NT2/D1 (cell line): Measurements from ENCODE around the gene FAM20C.

Experiments used
- DNase-seq: peaks from one replicate; pipeline ENCODE4 v3.0.0-alpha.2; 2011; ENCODE audit warnings: low read depth, low spot score
- H3K27me3 ChIP-seq: 2 replicates; pipeline ENCODE4 v1.6.0; 2011; ENCODE audit warnings: mild to moderate bottlenecking; ENCODE audit not compliant: insufficient read length, insufficient read depth
- H3K36me3 ChIP-seq: 2 replicates; pipeline ENCODE4 v1.6.1; 2011; ENCODE audit warnings: mild to moderate bottlenecking, low read length, mixed read lengths; ENCODE audit not compliant: insufficient read depth, insufficient read length
- H3K4me1 ChIP-seq: 2 replicates; pipeline ENCODE4 v1.5.1; 2011; ENCODE audit not compliant: insufficient read depth, insufficient read length
- H3K4me3 ChIP-seq: 2 replicates; pipeline ENCODE4 v1.5.1; 2011; ENCODE audit warnings: low read depth; ENCODE audit not compliant: insufficient read length
- H3K9ac ChIP-seq: 2 replicates; pipeline ENCODE4 v1.6.0; 2011; ENCODE audit warnings: low read depth; ENCODE audit not compliant: insufficient read length
- H3K9me3 ChIP-seq: 2 replicates; pipeline ENCODE4 v1.5.1; 2011; ENCODE audit warnings: mild to moderate bottlenecking, low read length; ENCODE audit not compliant: insufficient read depth
- SUZ12 ChIP-seq: IDR thresholded peaks from 2 replicates; pipeline ENCODE4 v1.6.1; 2011; ENCODE audit not compliant: insufficient read length, insufficient read depth; ENCODE audit errors: extremely low read depth
- YY1 ChIP-seq: IDR thresholded peaks from 2 replicates; pipeline ENCODE4 v1.6.1; 2011; ENCODE audit not compliant: insufficient read length, insufficient read depth
- ZNF274 ChIP-seq: IDR thresholded peaks from 2 replicates; pipeline ENCODE4 v1.6.1; 2011; ENCODE audit warnings: mild to moderate bottlenecking, low read depth, low read length

Gene FAM20C

DNA sequence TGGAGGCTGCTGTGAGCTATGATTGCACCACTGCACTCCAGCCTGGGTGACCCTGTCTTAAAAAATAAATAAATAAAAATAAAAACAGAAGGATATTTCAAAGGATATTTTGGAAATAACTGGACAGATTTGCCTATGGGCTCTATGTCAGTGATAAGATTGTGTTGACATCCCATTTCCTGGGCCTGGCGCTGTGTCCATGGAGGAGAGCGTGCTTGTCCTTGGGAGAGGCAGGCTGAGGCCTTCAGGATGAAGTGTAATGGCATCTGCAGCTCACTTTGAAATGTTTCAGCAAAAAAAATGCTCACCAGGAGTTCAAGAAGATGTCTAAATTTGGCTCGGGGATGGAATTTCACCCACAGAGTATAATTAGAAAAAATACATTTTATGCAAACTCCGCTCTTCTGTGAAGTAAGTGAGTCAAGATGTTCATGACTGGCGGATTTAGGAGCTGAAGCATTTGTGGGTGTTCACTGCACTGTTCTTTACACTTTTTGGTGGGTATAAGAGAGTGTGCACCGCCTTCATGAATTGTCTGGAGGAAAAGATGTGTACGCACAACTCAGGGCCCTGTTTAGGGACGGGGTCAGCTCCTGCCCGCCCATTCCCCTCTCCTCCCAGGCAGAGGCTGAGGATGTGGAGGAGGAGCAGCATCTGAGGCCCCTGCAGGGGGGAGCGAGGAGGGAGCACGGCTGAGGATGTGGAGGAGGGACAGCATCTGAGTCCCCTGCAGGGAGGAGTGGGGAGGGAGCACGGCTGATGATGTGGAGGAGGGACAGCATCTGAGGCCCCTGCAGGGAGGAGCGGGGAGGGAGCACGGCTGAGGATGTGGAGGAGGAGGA lies 79.1 kb downstream of the FAM20C start:
- no peak overlapping the region for H3K9ac ChIP-seq
- TF ChIP-seq ZNF274 (no peak), YY1 (no peak), SUZ12 (no peak)
- no peak for DNase-seq
- no peaks in the 10 kb centered on the region for H3K4me1 ChIP-seq
- H3K9me3 ChIP-seq = peaks cover 77% of the 10 kb centered on the region
- H3K36me3 ChIP-seq = no peaks in the 10 kb centered on the region
- no peak overlapping the region for H3K4me3 ChIP-seq
- no peaks in the 10 kb centered on the region for H3K27me3 ChIP-seq

DNA sequence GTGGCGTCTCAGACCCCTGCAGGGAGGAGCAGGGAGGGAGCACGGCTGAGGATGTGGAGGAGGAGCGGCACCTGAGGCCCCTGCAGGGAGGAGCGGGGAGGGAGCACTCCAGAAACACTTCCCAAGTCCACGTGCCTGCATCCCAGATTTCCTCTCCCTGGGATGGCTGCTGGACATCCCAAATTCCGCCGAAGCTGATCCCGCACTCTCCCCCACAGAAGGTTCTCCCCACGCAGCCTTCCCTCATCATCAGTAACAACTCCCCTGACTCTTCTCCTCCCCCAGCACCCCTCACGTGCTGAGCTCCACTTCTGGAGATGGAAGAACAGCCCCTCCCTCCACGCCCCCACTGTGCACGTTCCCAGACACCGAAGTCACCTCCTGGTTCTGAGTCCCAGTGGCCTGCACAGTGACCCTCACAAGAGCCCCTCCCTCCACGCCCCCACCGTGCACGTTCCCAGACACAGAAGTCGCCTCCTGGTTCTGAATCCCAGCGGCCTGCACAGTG lies 79.8 kb downstream of the FAM20C start:
- H3K36me3 ChIP-seq = no peaks in the 10 kb centered on the region
- no peaks in the 10 kb centered on the region for H3K27me3 ChIP-seq
- H3K9ac ChIP-seq = no peak overlapping the region
- TF ChIP-seq SUZ12 (no peak), YY1 (no peak), ZNF274 (no peak)
- DNase-seq = no peak
- H3K4me3 ChIP-seq = no peak overlapping the region
- peaks cover 77% of the 10 kb centered on the region for H3K9me3 ChIP-seq
- no peaks in the 10 kb centered on the region for H3K4me1 ChIP-seq

DNA sequence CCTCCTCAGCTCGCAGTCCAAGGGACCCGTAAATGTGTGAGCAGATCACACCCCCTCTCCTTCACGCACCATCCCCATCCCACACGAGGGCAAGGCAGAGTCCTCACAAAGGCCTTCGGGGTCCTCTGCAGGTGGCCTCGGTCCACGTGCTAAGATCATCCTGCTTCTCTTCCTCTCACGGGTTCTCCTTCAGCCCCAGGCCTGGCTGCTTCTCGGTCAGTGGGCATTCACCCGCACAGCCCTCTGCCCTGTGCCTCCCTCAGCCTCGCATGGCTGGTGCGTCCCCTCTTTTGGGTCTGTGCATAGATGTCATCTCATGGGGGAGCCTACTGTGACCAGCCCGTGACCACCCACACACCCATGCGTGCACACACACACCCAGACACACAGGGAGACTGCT lies 80.3 kb downstream of the FAM20C start:
- Histone ChIP-seq H3K36me3 (no peaks in the 10 kb centered on the region), H3K4me3 (no peak overlapping the region), H3K27me3 (no peaks in the 10 kb centered on the region), H3K9ac (no peak overlapping the region), H3K9me3 (peaks cover 77% of the 10 kb centered on the region), H3K4me1 (no peaks in the 10 kb centered on the region)
- DNase-seq = no peak
- TF ChIP-seq SUZ12 (no peak), ZNF274 (no peak), YY1 (no peak)

DNA sequence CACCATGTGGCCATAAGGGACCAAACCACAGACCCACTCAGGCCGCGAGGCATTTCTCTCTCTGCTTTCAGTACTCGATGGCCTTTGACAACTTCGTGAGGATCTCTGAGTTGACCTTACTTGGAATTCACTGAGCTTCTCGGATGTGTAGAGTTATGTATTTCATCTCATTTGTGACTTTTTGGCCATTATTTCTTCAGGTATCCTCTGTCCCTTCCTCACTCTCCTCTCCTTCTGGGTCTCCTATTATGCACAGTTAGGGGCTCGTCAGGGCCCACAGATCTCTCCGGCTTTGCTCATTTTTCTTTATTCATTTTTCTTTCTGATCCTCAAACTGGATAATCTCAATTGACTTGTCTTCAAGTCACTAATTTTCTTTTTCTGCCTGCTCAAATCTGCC lies 81.0 kb downstream of the FAM20C start:
- Histone ChIP-seq H3K9ac (no peak overlapping the region), H3K27me3 (no peaks in the 10 kb centered on the region), H3K9me3 (peaks cover 79% of the 10 kb centered on the region), H3K4me1 (no peaks in the 10 kb centered on the region), H3K4me3 (no peak overlapping the region), H3K36me3 (no peaks in the 10 kb centered on the region)
- TF ChIP-seq YY1 (no peak), ZNF274 (no peak), SUZ12 (no peak)
- no peak for DNase-seq

DNA sequence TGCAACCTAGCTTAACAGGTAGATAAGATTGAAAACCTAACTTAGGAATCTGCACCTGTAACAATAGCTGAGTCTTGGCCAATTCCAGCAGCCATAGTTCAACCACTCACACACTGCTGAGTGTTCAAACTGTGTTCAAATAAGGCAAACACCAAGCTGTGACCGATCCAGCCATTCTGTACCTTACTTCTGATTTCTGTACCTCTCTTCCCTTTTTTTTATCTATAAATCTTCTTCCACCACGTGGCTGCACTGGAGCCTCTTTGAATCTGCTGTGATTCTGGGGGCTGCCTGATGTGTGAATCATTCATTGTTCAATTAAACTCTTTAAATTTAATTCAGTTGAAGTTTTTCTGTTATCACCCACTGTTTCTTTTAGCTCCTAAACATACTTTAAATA lies 81.9 kb downstream of the FAM20C start:
- H3K9ac ChIP-seq = no peak overlapping the region
- H3K36me3 ChIP-seq = no peaks in the 10 kb centered on the region

DNA sequence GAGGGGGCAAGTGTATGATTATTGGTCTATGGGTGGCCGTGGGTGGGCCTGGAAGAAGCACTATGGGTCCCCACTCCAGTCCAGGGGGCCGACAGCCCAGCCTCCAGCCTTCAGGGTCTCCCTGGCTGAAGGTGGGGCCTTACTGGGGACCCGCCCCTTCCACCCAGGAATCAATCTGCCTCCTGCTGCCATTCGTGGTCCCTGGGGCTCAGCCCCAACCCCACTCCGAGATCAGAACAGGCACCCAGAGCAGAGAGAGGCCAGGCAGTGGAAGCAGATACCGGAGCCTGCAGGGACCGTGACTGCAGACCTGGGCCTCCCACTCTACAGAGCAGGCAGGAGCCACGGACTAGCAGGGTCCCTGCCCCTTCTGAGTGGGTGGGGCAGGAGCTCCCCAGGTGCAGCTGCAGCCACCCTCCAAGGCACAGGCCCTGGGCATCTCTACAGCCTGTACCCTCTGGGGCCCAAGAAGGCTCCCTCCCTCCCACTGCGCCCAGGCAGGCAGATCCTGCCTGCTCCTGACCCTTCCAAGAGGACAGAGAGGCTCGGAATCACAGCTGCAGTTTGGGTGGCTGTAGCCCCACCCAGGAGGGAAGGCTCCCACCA lies 84.0 kb downstream of the FAM20C start:
- no peak for TF ChIP-seq YY1
- TF ChIP-seq ZNF274 = no peak
- no peak for TF ChIP-seq SUZ12
- H3K4me3 ChIP-seq = no peak overlapping the region
- no peak overlapping the region for H3K9ac ChIP-seq
- no peaks in the 10 kb centered on the region for H3K4me1 ChIP-seq
- H3K36me3 ChIP-seq = no peaks in the 10 kb centered on the region
- peaks cover 70% of the 10 kb centered on the region for H3K9me3 ChIP-seq
- H3K27me3 ChIP-seq = no peaks in the 10 kb centered on the region
- no peak for DNase-seq

More for the DNA sequence above, 81.9 kb downstream of the FAM20C start:
- peaks cover 83% of the 10 kb centered on the region for H3K9me3 ChIP-seq
- TF ChIP-seq SUZ12 (no peak), YY1 (no peak), ZNF274 (no peak)
- H3K4me1 ChIP-seq = no peaks in the 10 kb centered on the region
- H3K4me3 ChIP-seq = no peak overlapping the region
- H3K27me3 ChIP-seq = no peaks in the 10 kb centered on the region
- no peak for DNase-seq

DNA sequence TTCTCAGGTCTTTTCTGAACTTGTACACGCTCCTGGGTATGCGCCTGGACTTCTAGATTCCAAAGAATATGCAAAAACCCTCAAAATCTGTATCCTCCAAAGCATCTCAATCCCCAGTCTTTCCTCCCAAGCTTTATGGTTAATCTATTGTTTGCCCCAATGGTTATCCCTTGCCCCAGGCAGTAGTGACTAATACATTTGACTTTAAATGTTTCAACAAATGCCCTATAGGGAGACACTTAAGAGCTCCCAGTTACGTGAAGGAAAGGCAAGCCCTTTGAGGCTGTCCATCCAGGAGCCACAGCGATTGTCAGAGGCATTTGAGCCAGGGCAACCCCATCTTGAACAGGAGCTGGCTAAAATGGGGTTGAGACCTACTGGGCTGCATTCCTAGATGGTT lies 84.9 kb downstream of the FAM20C start:
- no peak overlapping the region for H3K9ac ChIP-seq
- H3K4me1 ChIP-seq = no peaks in the 10 kb centered on the region
- no peak for TF ChIP-seq SUZ12
- TF ChIP-seq ZNF274 = no peak
- TF ChIP-seq YY1 = no peak
- H3K36me3 ChIP-seq = no peaks in the 10 kb centered on the region
- no peak overlapping the region for H3K4me3 ChIP-seq
- H3K27me3 ChIP-seq = no peaks in the 10 kb centered on the region
- DNase-seq = no peak
- H3K9me3 ChIP-seq = peaks cover 64% of the 10 kb centered on the region
